DOHH2 (cell line): Measurements from ENCODE around the gene PARP8.
A peak's percentile ranks its signal among the peaks of the same experiment; 100 is the strongest.

Source experiments
- H3F3A ChIP-seq: fragments of 200-600 bp; sonication (generic), shearing (Covaris generic); 2 replicates; pipeline ENCODE4 v1.6.0; 2016; ENCODE audit warnings: antibody characterized with exemption, mild to moderate bottlenecking; ENCODE audit not compliant: control insufficient read depth, insufficient read depth
- H3K27ac ChIP-seq: fragments of 200-600 bp; sonication (generic); 2 replicates; pipeline ENCODE4 v1.5.1; 2014; ENCODE audit warnings: low read depth, mild to moderate bottlenecking, low read length, moderate library complexity
- H3K27me3 ChIP-seq: fragments of 200-600 bp; sonication (generic); 2 replicates; pipeline ENCODE4 v1.6.1; 2014; ENCODE audit warnings: mild to moderate bottlenecking, low read length, mixed read lengths; ENCODE audit not compliant: control insufficient read depth
- H3K36me3 ChIP-seq: fragments of 200-600 bp; sonication (generic); 2 replicates; pipeline ENCODE4 v1.6.1; 2014; ENCODE audit warnings: mild to moderate bottlenecking, low read length, moderate library complexity, mixed read lengths; ENCODE audit not compliant: control insufficient read depth
- H3K4me1 ChIP-seq: fragments of 200-600 bp; sonication (generic); 2 replicates; pipeline ENCODE4 v1.6.1; 2014; ENCODE audit warnings: mild to moderate bottlenecking, low read length, mixed read lengths; ENCODE audit not compliant: control insufficient read depth
- H3K4me2 ChIP-seq: fragments of 200-600 bp; sonication (generic); 2 replicates; pipeline ENCODE4 v1.6.0; 2014; ENCODE audit warnings: mild to moderate bottlenecking, low read length, moderate library complexity
- H3K4me3 ChIP-seq: fragments of 200-600 bp; sonication (generic); 2 replicates; pipeline ENCODE4 v1.5.1; 2014; ENCODE audit warnings: mild to moderate bottlenecking, low read length, mixed read lengths
- H3K79me2 ChIP-seq: fragments of 200-600 bp; sonication (generic); 2 replicates; pipeline ENCODE4 v1.6.1; 2014; ENCODE audit warnings: mild to moderate bottlenecking, low read length, mixed read lengths; ENCODE audit not compliant: control insufficient read depth
- H3K9me2 ChIP-seq: fragments of 200-600 bp; sonication (generic); replicated peaks from 2 replicates; pipeline ENCODE4 v1.6.1; 2014; ENCODE audit warnings: mild to moderate bottlenecking, low read length, mixed read lengths; ENCODE audit not compliant: control insufficient read depth
- H3K9me3 ChIP-seq: fragments of 200-600 bp; sonication (generic); 2 replicates; pipeline ENCODE4 v1.6.1; 2014; ENCODE audit warnings: antibody characterized with exemption, low read length, mixed read lengths; ENCODE audit not compliant: control insufficient read depth, insufficient read depth
- H4K20me1 ChIP-seq: fragments of 200-600 bp; sonication (generic); 2 replicates; pipeline ENCODE4 v1.6.0; 2014; ENCODE audit warnings: low read depth, mild to moderate bottlenecking, antibody characterized with exemption, low read length, moderate library complexity; ENCODE audit not compliant: control insufficient read depth, insufficient read depth
- CTCF ChIP-seq: fragments of 200-600 bp; sonication (generic); IDR thresholded peaks from one replicate; pipeline ENCODE4 v1.5.1; 2014; ENCODE audit warnings: antibody characterized with exemption, mild to moderate bottlenecking, low read depth, low read length; ENCODE audit not compliant: poor library complexity, severe bottlenecking
- EZH2phosphoT487 ChIP-seq: fragments of 200-600 bp; sonication (generic); IDR thresholded peaks from 2 replicates; pipeline ENCODE4 v1.6.1; 2017; ENCODE audit warnings: borderline replicate concordance, mild to moderate bottlenecking, antibody characterized with exemption, low read length, moderate library complexity, mixed read lengths

Gene PARP8

GRCh38 chr5:50655067-50655809, 11.2 kb upstream of the PARP8 start:
- Histone ChIP-seq H3K27ac (peak overlapping the region; percentile 6; the same call in 1 of the 2 replicates), H4K20me1 (no peaks in the 10 kb centered on the region)

GRCh38 chr5:50655810-50656205, 10.6 kb upstream of the PARP8 start:
- no peaks in the 10 kb centered on the region for H4K20me1 ChIP-seq
- H3K79me2 ChIP-seq: no peaks in the 10 kb centered on the region
- H3K36me3 ChIP-seq: peaks cover 5% of the 10 kb centered on the region
- no peak overlapping the region for H3K4me2 ChIP-seq
- H3F3A ChIP-seq: 0 out of 2 replicates have a peak, but pooled peaks cover 2% of the 10 kb centered on the region
- H3K9me2 ChIP-seq: no peaks in the 10 kb centered on the region
- H3K4me1 ChIP-seq: peaks cover 28% of the 10 kb centered on the region
- no peak overlapping the region for H3K4me3 ChIP-seq
- TF ChIP-seq CTCF (no peak), EZH2phosphoT487 (no peak)
- H3K27ac ChIP-seq: no peak overlapping the region
- H3K9me3 ChIP-seq: peaks cover 6% of the 10 kb centered on the region
- H3K27me3 ChIP-seq: no peaks in the 10 kb centered on the region

More at GRCh38 chr5:50655067-50655809, 11.2 kb upstream of the PARP8 start:
- H3K9me2 ChIP-seq: no peaks in the 10 kb centered on the region
- H3K79me2 ChIP-seq: no peaks in the 10 kb centered on the region
- 0 out of 2 replicates have a peak, but pooled peaks cover 4% of the 10 kb centered on the region for H3F3A ChIP-seq
- peak overlapping the region; percentile 45 for H3K4me2 ChIP-seq
- no peak for TF ChIP-seq CTCF
- peaks cover 28% of the 10 kb centered on the region for H3K4me1 ChIP-seq
- H3K36me3 ChIP-seq: peaks cover 5% of the 10 kb centered on the region
- H3K9me3 ChIP-seq: peaks cover 6% of the 10 kb centered on the region
- H3K4me3 ChIP-seq: no peak overlapping the region
- no peaks in the 10 kb centered on the region for H3K27me3 ChIP-seq

- TF ChIP-seq EZH2phosphoT487 (no peak), CTCF (no peak)
- Histone ChIP-seq H3K9me3 (peaks cover 6% of the 10 kb centered on the region), H3K4me3 (no peak overlapping the region), H3K9me2 (no peaks in the 10 kb centered on the region), H4K20me1 (no peaks in the 10 kb centered on the region), H3K4me2 (no peak overlapping the region), H3F3A (no peaks in the 10 kb centered on the region), H3K36me3 (peaks cover 5% of the 10 kb centered on the region), H3K27me3 (no peaks in the 10 kb centered on the region), H3K79me2 (no peaks in the 10 kb centered on the region), H3K4me1 (peaks cover 28% of the 10 kb centered on the region), H3K27ac (no peak overlapping the region)
Observed at GRCh38 chr5:50657044-50657443, 9.4 kb upstream of the PARP8 start.
